Fibroblast of pulmonary artery (primary cell): ENCODE measurements around the gene TSC1.

Experiments
- DNase-seq: peaks from one replicate; pipeline ENCODE4 v3.0.0-alpha.2; 2010; ENCODE audit warnings: low read depth
- H3K4me3 ChIP-seq: replicated peaks from 2 replicates; pipeline ENCODE4 v1.5.1; 2011; ENCODE audit warnings: low read depth, mild to moderate bottlenecking, control low read depth, low read length, moderate library complexity
- CTCF ChIP-seq: IDR thresholded peaks from 2 replicates; pipeline ENCODE4 v1.5.1; 2011; ENCODE audit warnings: mild to moderate bottlenecking, control low read depth, low read length, inconsistent platforms; ENCODE audit errors: missing control alignments

TSC1 gene

GRCh38 chr9:132842124-132843044 lies 102.0 kb downstream of the TSC1 start:
- no peak for TF ChIP-seq CTCF
- no peak overlapping the region for H3K4me3 ChIP-seq
- DNase-seq, result no peak
